Liver (tissue), 9 donors: ENCODE measurements around the gene LGR6. TPM values are rescaled to one million over a fixed set of nuclear protein-coding genes. Genes with fewer than 3 reads are reported as not detected.
"Not testable (repeated sequence)": the region's sequence is repeated elsewhere in the genome, so short reads cannot be mapped to it uniquely, and the experiment has no call there.

Source experiments
- DNase-seq: peaks from one replicate; pipeline ENCODE4 v3.0.0-alpha.2; 2017; ENCODE audit warnings: low spot score
- H3K27ac ChIP-seq, 2 donors: one replicate each; pipeline ENCODE4 v1.7.0; 2013; ENCODE audit warnings: inconsistent platforms in 2 of 2, low read length in 2 of 2, control low read depth in 1 of 2, low read depth in 1 of 2, mild to moderate bottlenecking in 1 of 2
- H3K27me3 ChIP-seq, 4 donors: one replicate each; pipeline versions ENCODE4 v1.6.1 to v1.7.0; 2013; ENCODE audit warnings: low read length in 3 of 4, inconsistent platforms in 1 of 4, mild to moderate bottlenecking in 1 of 4, moderate library complexity in 1 of 4; ENCODE audit not compliant: control insufficient read depth in 4 of 4, insufficient read depth in 4 of 4
- H3K36me3 ChIP-seq, 4 donors: one replicate each; pipeline versions ENCODE4 v1.6.1 to v1.7.0; 2013; ENCODE audit warnings: low read length in 3 of 4, mild to moderate bottlenecking in 3 of 4, low read depth in 1 of 4, moderate library complexity in 1 of 4; ENCODE audit not compliant: control insufficient read depth in 4 of 4, insufficient read depth in 3 of 4
- H3K4me1 ChIP-seq, 4 donors: one replicate each; pipeline versions ENCODE4 v1.6.1 to v1.7.0; 2013; ENCODE audit warnings: low read length in 3 of 4, mild to moderate bottlenecking in 3 of 4, moderate library complexity in 1 of 4; ENCODE audit not compliant: control insufficient read depth in 4 of 4, insufficient read depth in 4 of 4
- H3K4me3 ChIP-seq, 3 donors: one replicate each; pipeline versions ENCODE4 v1.6.1 to v1.7.0; 2013; ENCODE audit warnings: low read length in 3 of 3, control low read depth in 1 of 3, low read depth in 1 of 3, mild to moderate bottlenecking in 1 of 3
- H3K9ac ChIP-seq, 2 donors: one replicate each; pipeline ENCODE4 v1.7.0; 2013; ENCODE audit warnings: low read length in 2 of 2, mild to moderate bottlenecking in 2 of 2, moderate library complexity in 2 of 2, control low read depth in 1 of 2, low read depth in 1 of 2
- H3K9me3 ChIP-seq, 4 donors: one replicate each; pipeline versions ENCODE4 v1.6.1 to v1.7.0; 2013; ENCODE audit warnings: low read length in 3 of 4; ENCODE audit not compliant: control insufficient read depth in 4 of 4
- EGR1 ChIP-seq, 2 donors: IDR thresholded peaks; 2 replicates each; pipeline ENCODE4 v1.6.1; 2016 to 2018; ENCODE audit warnings: antibody characterized with exemption in 2 of 2, low read depth in 2 of 2
- FOXA1 ChIP-seq: IDR thresholded peaks from 2 replicates; pipeline ENCODE4 v1.6.1; 2016; ENCODE audit warnings: antibody characterized with exemption
- FOXA2 ChIP-seq: IDR thresholded peaks from 2 replicates; pipeline ENCODE4 v1.6.1; 2016; ENCODE audit warnings: antibody characterized with exemption
- GABPA ChIP-seq, 2 donors: IDR thresholded peaks in 1 of 2; conservative IDR thresholded peaks in 1 of 2; 2 replicates each; pipeline ENCODE4 v1.6.1; 2016; ENCODE audit warnings: antibody characterized with exemption in 2 of 2, mild to moderate bottlenecking in 1 of 2, moderate library complexity in 1 of 2
- HNF4A ChIP-seq, 2 donors: conservative IDR thresholded peaks; 2 replicates each; pipeline ENCODE4 v1.6.1; 2016; ENCODE audit warnings: antibody characterized with exemption in 2 of 2, mild to moderate bottlenecking in 2 of 2
- HNF4G ChIP-seq: IDR thresholded peaks from 2 replicates; pipeline ENCODE4 v1.6.1; 2016; ENCODE audit warnings: antibody characterized with exemption
- JUND ChIP-seq, 2 donors: IDR thresholded peaks; 2 replicates each; pipeline ENCODE4 v1.6.1; 2016; ENCODE audit warnings: antibody characterized with exemption in 2 of 2
- NR2F2 ChIP-seq: IDR thresholded peaks from 2 replicates; pipeline ENCODE4 v1.6.1; 2016; ENCODE audit warnings: antibody characterized with exemption
- RAD21 ChIP-seq, 2 donors: IDR thresholded peaks; 2 replicates each; pipeline ENCODE4 v1.6.1; 2016; ENCODE audit warnings: antibody characterized with exemption in 2 of 2, mild to moderate bottlenecking in 2 of 2
- RXRA ChIP-seq, 2 donors: IDR thresholded peaks; 2 replicates each; pipeline ENCODE4 v1.6.1; 2017 to 2018; ENCODE audit warnings: antibody characterized with exemption in 2 of 2, mild to moderate bottlenecking in 1 of 2
- SP1 ChIP-seq: IDR thresholded peaks from 2 replicates; pipeline ENCODE4 v1.6.1; 2018; ENCODE audit warnings: antibody characterized with exemption, mild to moderate bottlenecking
- TAF1 ChIP-seq: conservative IDR thresholded peaks from 2 replicates; pipeline ENCODE4 v1.6.1; 2016; ENCODE audit warnings: antibody characterized with exemption, mild to moderate bottlenecking
- YY1 ChIP-seq: IDR thresholded peaks from 2 replicates; pipeline ENCODE4 v1.6.1; 2016; ENCODE audit warnings: antibody characterized with exemption, mild to moderate bottlenecking
- WGBS: extraction: QIAGEN DNeasy Blood & Tissue Kit; methylation state at CpG from one replicate; pipeline ENCODE4 v1.1.7; 2013; 5-methylcytosine and 5-hydroxymethylcytosine counted together
- polyA plus RNA-seq, 2 donors: library from polyadenylated mRNA; stranded (reverse) in 1 of 2; unstranded in 1 of 2; fragments of 200-250 nt in 1 of 2; fragments of >200 nt in 1 of 2; fragmentation: Nextera tagmentation in 1 of 2; extraction: Ambion mirVana in 1 of 2; gene quantifications; one replicate each; pipeline versions ENCODE4 v1.2.1 to v1.2.3, GENCODE V29; 2013 to 2015
- total RNA-seq, 2 donors: library from RNA; depleted of rRNA; stranded (reverse); fragments of >200 nt; gene quantifications; one replicate each; pipeline ENCODE4 v1.2.3, GENCODE V29; 2014
- TF ChIP-seq, protein P1 (sequence below): fragments of 150-350 bp; IDR thresholded peaks from 2 replicates; pipeline ENCODE4 v1.5.1; 2017; ENCODE audit warnings: improper control_type of control experiment, low read depth, low read length; ENCODE audit not compliant: missing input control
- TF ChIP-seq, protein P2 (sequence below): IDR thresholded peaks from 2 replicates; pipeline ENCODE4 v1.6.1; 2016; ENCODE audit warnings: antibody characterized with exemption, mild to moderate bottlenecking
- TF ChIP-seq, protein P3 (sequence below): IDR thresholded peaks from 2 replicates; pipeline ENCODE4 v1.6.1; 2016; ENCODE audit warnings: antibody characterized with exemption
- TF ChIP-seq, protein P4 (sequence below): IDR thresholded peaks from 2 replicates; pipeline ENCODE4 v1.6.1; 2016; ENCODE audit warnings: antibody characterized with exemption
- TF ChIP-seq, protein P5 (sequence below): IDR thresholded peaks from 2 replicates; pipeline ENCODE4 v1.6.1; 2016; ENCODE audit warnings: antibody characterized with exemption
- donor health status: healthy.
- donor health status: healthy.
- donor health status: healthy.
- donor health status: healthy.
- donor health status: healthy.

Gene LGR6
- total and polyA plus RNA-seq, 4 donors = 0.05 to 1.2 (median 0.75) TPM

DNA sequence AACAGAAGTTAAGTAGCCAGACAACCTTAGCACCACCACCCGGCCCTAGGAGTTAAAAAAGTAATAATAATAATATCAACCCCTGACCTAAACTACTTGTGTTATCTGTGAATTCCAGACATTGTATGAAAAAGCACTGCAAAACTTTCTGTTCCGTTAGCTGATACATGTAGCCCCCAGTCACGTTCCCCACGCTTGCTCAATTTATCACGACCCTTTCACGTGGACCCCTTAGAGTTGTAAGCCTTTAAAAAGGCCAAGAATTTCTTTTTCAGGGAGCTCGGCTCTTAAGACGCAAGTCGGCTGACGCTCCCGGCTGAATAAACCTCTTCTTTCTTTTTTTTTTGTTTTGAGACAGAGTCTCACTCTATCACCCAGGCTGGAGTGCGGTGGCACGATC is 26.5 kb upstream of the LGR6 start:
- H3K36me3 ChIP-seq, H3K9me3 ChIP-seq, H3K4me3 ChIP-seq, H3K27ac ChIP-seq, H3K27me3 ChIP-seq, H3K9ac ChIP-seq, H3K4me1 ChIP-seq, DNase-seq: not testable (repeated sequence)
- WGBS = 92% methylated on average over 13 of the region's 13 CpGs

DNA sequence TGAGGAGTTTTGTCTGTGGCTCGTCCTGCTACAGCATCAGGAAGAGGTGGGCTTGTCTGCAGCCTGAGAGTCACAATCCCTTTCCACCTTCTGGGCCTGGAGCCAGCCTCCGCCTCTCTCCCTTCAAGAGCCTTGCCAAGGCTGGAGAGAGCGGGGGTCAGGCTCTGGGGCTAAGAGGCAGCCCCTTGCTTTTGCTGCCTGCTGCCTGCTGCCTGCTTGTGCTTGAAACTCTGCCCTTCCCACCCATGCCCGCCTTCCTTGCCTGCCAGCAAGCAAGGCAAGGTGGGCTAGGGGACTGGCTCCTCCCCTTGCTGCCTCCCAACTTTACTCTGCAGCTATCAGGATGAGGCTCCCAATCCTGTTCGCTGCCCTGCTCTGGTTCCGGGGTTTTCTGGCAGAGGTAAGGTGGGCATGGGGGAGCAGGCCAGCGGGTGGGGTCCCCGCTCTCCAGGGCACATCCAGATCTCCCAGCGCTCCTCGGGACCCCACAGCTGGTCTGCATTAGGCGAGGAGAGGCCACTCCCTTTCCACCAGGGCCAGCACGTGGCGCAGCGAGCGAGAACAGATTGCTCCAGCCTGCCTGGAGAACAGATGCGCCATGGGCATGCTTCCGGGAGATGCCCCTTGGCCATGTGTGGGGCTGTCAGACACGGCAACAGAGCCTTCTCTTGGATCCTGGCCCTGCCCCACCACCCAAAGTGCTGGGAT is 25.7 kb upstream of the LGR6 start:
- TF ChIP-seq, protein P1, sequence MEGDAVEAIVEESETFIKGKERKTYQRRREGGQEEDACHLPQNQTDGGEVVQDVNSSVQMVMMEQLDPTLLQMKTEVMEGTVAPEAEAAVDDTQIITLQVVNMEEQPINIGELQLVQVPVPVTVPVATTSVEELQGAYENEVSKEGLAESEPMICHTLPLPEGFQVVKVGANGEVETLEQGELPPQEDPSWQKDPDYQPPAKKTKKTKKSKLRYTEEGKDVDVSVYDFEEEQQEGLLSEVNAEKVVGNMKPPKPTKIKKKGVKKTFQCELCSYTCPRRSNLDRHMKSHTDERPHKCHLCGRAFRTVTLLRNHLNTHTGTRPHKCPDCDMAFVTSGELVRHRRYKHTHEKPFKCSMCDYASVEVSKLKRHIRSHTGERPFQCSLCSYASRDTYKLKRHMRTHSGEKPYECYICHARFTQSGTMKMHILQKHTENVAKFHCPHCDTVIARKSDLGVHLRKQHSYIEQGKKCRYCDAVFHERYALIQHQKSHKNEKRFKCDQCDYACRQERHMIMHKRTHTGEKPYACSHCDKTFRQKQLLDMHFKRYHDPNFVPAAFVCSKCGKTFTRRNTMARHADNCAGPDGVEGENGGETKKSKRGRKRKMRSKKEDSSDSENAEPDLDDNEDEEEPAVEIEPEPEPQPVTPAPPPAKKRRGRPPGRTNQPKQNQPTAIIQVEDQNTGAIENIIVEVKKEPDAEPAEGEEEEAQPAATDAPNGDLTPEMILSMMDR = no peak
- TF ChIP-seq, protein P2, sequence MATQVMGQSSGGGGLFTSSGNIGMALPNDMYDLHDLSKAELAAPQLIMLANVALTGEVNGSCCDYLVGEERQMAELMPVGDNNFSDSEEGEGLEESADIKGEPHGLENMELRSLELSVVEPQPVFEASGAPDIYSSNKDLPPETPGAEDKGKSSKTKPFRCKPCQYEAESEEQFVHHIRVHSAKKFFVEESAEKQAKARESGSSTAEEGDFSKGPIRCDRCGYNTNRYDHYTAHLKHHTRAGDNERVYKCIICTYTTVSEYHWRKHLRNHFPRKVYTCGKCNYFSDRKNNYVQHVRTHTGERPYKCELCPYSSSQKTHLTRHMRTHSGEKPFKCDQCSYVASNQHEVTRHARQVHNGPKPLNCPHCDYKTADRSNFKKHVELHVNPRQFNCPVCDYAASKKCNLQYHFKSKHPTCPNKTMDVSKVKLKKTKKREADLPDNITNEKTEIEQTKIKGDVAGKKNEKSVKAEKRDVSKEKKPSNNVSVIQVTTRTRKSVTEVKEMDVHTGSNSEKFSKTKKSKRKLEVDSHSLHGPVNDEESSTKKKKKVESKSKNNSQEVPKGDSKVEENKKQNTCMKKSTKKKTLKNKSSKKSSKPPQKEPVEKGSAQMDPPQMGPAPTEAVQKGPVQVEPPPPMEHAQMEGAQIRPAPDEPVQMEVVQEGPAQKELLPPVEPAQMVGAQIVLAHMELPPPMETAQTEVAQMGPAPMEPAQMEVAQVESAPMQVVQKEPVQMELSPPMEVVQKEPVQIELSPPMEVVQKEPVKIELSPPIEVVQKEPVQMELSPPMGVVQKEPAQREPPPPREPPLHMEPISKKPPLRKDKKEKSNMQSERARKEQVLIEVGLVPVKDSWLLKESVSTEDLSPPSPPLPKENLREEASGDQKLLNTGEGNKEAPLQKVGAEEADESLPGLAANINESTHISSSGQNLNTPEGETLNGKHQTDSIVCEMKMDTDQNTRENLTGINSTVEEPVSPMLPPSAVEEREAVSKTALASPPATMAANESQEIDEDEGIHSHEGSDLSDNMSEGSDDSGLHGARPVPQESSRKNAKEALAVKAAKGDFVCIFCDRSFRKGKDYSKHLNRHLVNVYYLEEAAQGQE = no peak
- no peak for TF ChIP-seq YY1
- TF ChIP-seq, protein P3, sequence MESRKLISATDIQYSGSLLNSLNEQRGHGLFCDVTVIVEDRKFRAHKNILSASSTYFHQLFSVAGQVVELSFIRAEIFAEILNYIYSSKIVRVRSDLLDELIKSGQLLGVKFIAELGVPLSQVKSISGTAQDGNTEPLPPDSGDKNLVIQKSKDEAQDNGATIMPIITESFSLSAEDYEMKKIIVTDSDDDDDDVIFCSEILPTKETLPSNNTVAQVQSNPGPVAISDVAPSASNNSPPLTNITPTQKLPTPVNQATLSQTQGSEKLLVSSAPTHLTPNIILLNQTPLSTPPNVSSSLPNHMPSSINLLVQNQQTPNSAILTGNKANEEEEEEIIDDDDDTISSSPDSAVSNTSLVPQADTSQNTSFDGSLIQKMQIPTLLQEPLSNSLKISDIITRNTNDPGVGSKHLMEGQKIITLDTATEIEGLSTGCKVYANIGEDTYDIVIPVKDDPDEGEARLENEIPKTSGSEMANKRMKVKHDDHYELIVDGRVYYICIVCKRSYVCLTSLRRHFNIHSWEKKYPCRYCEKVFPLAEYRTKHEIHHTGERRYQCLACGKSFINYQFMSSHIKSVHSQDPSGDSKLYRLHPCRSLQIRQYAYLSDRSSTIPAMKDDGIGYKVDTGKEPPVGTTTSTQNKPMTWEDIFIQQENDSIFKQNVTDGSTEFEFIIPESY = no peak
- no peak for TF ChIP-seq JUND (IDR thresholded peaks at IDR 0.05)
- no peak for TF ChIP-seq RXRA (IDR thresholded peaks at IDR 0.05)
- TF ChIP-seq EGR1 (IDR thresholded peaks at IDR 0.05; ENCODE audit: low read depth in 2 of 2) = no peak
- TF ChIP-seq NR2F2 = no peak
- TF ChIP-seq, protein P4, sequence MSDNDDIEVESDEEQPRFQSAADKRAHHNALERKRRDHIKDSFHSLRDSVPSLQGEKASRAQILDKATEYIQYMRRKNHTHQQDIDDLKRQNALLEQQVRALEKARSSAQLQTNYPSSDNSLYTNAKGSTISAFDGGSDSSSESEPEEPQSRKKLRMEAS = no peak
- TF ChIP-seq HNF4A (conservative IDR thresholded peaks at IDR 0.05) = no peak
- no peak for TF ChIP-seq HNF4G
- no peak for TF ChIP-seq TAF1
- no peak for TF ChIP-seq FOXA2
- no peak for TF ChIP-seq FOXA1
- no peak for TF ChIP-seq SP1
- TF ChIP-seq RAD21 (IDR thresholded peaks at IDR 0.05) = no peak
- TF ChIP-seq GABPA (IDR thresholded peaks at IDR 0.05 in 1 of 2, conservative IDR thresholded peaks at IDR 0.05 in 1 of 2) = no peak
- TF ChIP-seq, protein P5, sequence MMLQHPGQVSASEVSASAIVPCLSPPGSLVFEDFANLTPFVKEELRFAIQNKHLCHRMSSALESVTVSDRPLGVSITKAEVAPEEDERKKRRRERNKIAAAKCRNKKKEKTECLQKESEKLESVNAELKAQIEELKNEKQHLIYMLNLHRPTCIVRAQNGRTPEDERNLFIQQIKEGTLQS = no peak
- H3K9me3 ChIP-seq = no peaks in the 10 kb centered on the region
- H3K36me3 ChIP-seq = no peaks in the 10 kb centered on the region
- no peak for DNase-seq
- H3K4me3 ChIP-seq = no peak overlapping the region
- H3K27ac ChIP-seq = no peak overlapping the region
- H3K4me1 ChIP-seq = no peaks in the 10 kb centered on the region
- 90% methylated on average over 18 of the region's 18 CpGs for WGBS
- no peak overlapping the region for H3K9ac ChIP-seq
- H3K27me3 ChIP-seq = no peaks in the 10 kb centered on the region
